HepG2 (cell line): Measurements from ENCODE around the gene ASXL1.

ENCODE experiments used
- CREM ChIP-seq, 2 experiments: sonication (generic) in 1 of 2; formaldehyde crosslinking in 1 of 2; IDR thresholded peaks; 2 replicates each; pipeline versions ENCODE4 v1.4.0 to v1.6.1; 2016 to 2020; ENCODE audit warnings: antibody characterized with exemption in 1 of 2, mild to moderate bottlenecking in 1 of 2, missing genetic modification reagents in 1 of 2
- FOXK1 ChIP-seq: sonication (generic); formaldehyde crosslinking; IDR thresholded peaks from 2 replicates; pipeline ENCODE4 v1.4.0; 2020; ENCODE audit warnings: low read depth, missing genetic modification reagents, borderline replicate concordance
- GABPA ChIP-seq, 2 experiments: IDR thresholded peaks; 2 replicates each; pipeline ENCODE4 v1.6.1; 2011 to 2016; ENCODE audit warnings: low read depth in 2 of 2, low read length in 1 of 2, missing biosample characterization in 1 of 2, missing genetic modification characterization in 1 of 2
- POLR2A ChIP-seq, 2 experiments: IDR thresholded peaks; 2 replicates each; pipeline ENCODE4 v1.6.1; 2011; ENCODE audit warnings: low read depth in 2 of 2, low read length in 2 of 2, mild to moderate bottlenecking in 1 of 2, moderate library complexity in 1 of 2; ENCODE audit not compliant: insufficient read depth in 1 of 2
- SCMH1 ChIP-seq: sonication (generic); formaldehyde crosslinking; IDR thresholded peaks from 2 replicates; pipeline ENCODE4 v1.9.0; 2021; ENCODE audit warnings: missing genetic modification reagents, mild to moderate bottlenecking, borderline replicate concordance
- SPEN ChIP-seq: sonication (generic); formaldehyde crosslinking; IDR thresholded peaks from 2 replicates; pipeline ENCODE4 v1.5.1; 2020; ENCODE audit warnings: low read depth, mild to moderate bottlenecking, missing genetic modification reagents
- ZNF274 ChIP-seq: sonication (generic); formaldehyde crosslinking; IDR thresholded peaks from 2 replicates; pipeline ENCODE4 v1.5.1; 2020; ENCODE audit warnings: mild to moderate bottlenecking, missing genetic modification reagents

- no peak for TF ChIP-seq ZNF274 (CRISPR knock-in tag)
- no peak for TF ChIP-seq CREM (IDR thresholded peaks at IDR 0.05)
- no peak for TF ChIP-seq CREM (CRISPR knock-in tag; IDR thresholded peaks at IDR 0.05)
- no peak for TF ChIP-seq GABPA (IDR thresholded peaks at IDR 0.05; ENCODE audit: low read depth, low read length)
- no peak for TF ChIP-seq GABPA (CRISPR knock-in tag; IDR thresholded peaks at IDR 0.05; ENCODE audit: low read depth)
- no peak for TF ChIP-seq SPEN
- TF ChIP-seq POLR2A (IDR thresholded peaks at IDR 0.05; ENCODE audit: insufficient read depth in 1 of 2, low read depth in 2 of 2, low read length in 2 of 2): no peak
- TF ChIP-seq SCMH1 (CRISPR knock-in tag): no peak
- TF ChIP-seq FOXK1 (CRISPR knock-in tag): no peak
Measured at GRCh38 chr20:32462900-32463641, 104.9 kb downstream of the ASXL1 start.
